Effector memory CD4-positive, alpha-beta T cell (primary cell): ENCODE data around the gene TMEM39A.

Experiments used
- DNase-seq, 3 donors: peaks; one replicate each; pipeline ENCODE4 v3.0.0-alpha.2; 2020
- H3K27ac ChIP-seq: 2 replicates; pipeline ENCODE4 v1.7.0; 2013; ENCODE audit warnings: mild to moderate bottlenecking, low read length, moderate library complexity; ENCODE audit not compliant: insufficient read depth, poor library complexity, severe bottlenecking
- H3K27me3 ChIP-seq: replicated peaks from 2 replicates; pipeline ENCODE4 v1.7.0; 2013; ENCODE audit warnings: mild to moderate bottlenecking, low read length; ENCODE audit not compliant: insufficient read depth, control insufficient read depth, poor library complexity, severe bottlenecking
- H3K36me3 ChIP-seq: 2 replicates; pipeline ENCODE4 v1.7.0; 2013; ENCODE audit warnings: mild to moderate bottlenecking, low read length, moderate library complexity; ENCODE audit not compliant: control insufficient read depth, insufficient read depth
- H3K4me1 ChIP-seq: 2 replicates; pipeline ENCODE4 v1.7.0; 2013; ENCODE audit warnings: low read length, mild to moderate bottlenecking; ENCODE audit not compliant: control insufficient read depth, insufficient read depth, poor library complexity, severe bottlenecking
- H3K4me3 ChIP-seq: 2 replicates; pipeline ENCODE4 v1.7.0; 2013; ENCODE audit warnings: low read length, low read depth, mild to moderate bottlenecking; ENCODE audit not compliant: insufficient read depth, poor library complexity, severe bottlenecking
- H3K9me3 ChIP-seq: 2 replicates; pipeline ENCODE4 v1.7.0; 2013; ENCODE audit warnings: mild to moderate bottlenecking, low read length, moderate library complexity; ENCODE audit not compliant: control insufficient read depth

The TMEM39A gene

DNA sequence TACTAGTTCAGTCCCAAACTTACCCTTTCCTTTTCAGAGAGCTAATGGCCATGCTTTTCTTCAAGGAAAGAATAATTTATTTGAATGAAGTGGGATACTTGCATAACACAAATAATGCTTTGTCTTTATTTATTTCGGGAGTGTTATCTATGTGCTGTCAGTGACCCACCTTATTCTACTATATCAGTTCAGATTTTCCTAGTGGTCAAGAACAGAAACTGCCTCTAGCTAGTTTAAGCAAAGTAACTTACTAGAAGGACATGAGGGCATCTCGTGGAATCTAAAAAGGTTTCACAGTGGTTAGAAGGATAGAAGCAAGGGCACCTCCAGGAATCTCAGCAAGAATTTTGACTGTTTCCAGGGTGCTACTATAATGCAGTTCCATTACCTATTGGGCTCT lies 31.2 kb upstream of the TMEM39A start:
- Histone ChIP-seq H3K9me3 (no peaks in the 10 kb centered on the region), H3K27me3 (no peaks in the 10 kb centered on the region), H3K27ac (no peak overlapping the region), H3K4me3 (no peak overlapping the region), H3K4me1 (peaks cover 3% of the 10 kb centered on the region), H3K36me3 (peaks cover 5% of the 10 kb centered on the region)
- no peak for DNase-seq

DNA sequence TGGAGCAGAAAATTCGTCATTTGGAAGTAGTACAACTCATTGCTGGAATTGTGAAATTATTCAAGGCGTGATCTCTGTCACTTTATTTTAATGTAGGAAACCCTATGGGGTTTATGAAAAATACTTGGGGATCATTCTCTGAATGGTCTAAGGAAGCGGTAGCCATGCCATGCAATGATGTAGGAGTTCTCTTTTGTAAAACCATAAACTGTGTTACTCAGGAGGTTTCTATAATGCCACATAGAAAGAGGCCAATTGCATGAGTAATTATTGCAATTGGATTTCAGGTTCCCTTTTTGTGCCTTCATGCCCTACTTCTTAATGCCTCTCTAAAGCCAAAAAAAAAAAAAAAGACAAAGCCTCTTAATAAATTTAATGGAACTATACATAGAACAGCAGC lies 29.4 kb upstream of the TMEM39A start:
- Histone ChIP-seq H3K4me3 (no peak overlapping the region), H3K27me3 (no peaks in the 10 kb centered on the region), H3K4me1 (no peaks in the 10 kb centered on the region), H3K9me3 (no peaks in the 10 kb centered on the region), H3K27ac (no peak overlapping the region), H3K36me3 (peaks cover 10% of the 10 kb centered on the region)
- DNase-seq: no peak

DNA sequence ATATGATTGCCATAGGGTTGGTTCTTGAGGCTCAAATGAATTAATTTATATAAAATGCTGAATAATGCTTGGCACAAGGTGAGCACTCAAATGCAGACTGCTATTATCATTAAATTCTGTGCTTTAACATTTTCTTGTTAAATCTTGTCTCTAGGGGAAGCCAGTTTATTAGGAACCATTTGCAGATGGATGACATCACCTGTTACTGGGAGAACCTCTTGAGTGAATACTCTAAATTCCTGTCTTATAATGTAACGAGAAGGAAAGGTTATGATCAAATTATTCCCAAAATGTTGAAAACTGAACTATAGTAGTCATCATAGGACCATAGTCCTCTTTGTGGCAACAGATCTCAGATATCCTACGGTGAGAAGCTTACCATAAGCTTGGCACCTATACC lies 28.7 kb upstream of the TMEM39A start:
- no peaks in the 10 kb centered on the region for H3K9me3 ChIP-seq
- no peak for DNase-seq
- H3K27ac ChIP-seq: no peak overlapping the region
- H3K36me3 ChIP-seq: peaks cover 12% of the 10 kb centered on the region
- no peaks in the 10 kb centered on the region for H3K4me1 ChIP-seq
- H3K27me3 ChIP-seq: no peaks in the 10 kb centered on the region
- no peak overlapping the region for H3K4me3 ChIP-seq

DNA sequence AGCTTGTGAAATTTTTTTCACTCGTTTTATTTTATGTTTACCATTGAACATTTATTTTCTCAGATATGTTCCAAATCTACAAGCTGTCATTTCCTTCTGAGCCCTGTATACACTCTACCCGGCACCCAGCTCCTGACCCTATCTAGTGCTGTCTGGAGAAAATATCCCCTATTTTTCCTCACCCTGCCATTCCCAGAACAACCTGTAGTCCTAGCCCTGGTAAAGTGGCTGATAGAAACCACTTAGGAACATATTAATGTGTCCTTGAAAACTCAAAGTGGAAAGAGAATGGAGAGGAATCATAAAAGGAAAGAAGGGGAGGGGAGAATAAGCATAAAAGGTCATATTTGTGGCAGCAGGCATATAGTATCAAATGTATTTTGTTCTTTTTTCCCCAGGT lies 26.7 kb upstream of the TMEM39A start:
- no peak overlapping the region for H3K4me3 ChIP-seq
- H3K9me3 ChIP-seq: no peaks in the 10 kb centered on the region
- peaks cover 31% of the 10 kb centered on the region for H3K36me3 ChIP-seq
- no peak for DNase-seq
- H3K27ac ChIP-seq: no peak overlapping the region
- no peaks in the 10 kb centered on the region for H3K4me1 ChIP-seq
- H3K27me3 ChIP-seq: no peaks in the 10 kb centered on the region

DNA sequence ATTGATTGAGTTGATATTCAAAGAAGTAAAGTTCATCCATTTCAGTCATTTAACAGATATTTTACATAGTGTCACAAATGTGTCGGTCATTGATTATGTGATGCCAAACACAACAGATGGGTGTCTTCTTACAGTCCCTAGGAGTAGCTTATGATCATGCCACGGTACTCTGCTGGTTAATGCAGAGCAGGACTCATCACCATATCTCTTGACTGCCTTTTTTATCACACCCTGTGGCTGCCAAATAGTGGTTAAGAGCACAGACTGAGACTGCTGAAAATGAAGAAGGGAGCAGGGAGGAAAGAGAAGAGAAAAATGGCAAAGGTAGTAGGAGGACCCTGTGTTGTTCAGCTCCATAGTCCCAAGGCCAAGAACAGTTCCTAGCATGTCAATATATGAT lies 22.1 kb upstream of the TMEM39A start:
- no peaks in the 10 kb centered on the region for H3K4me1 ChIP-seq
- peaks cover 39% of the 10 kb centered on the region for H3K36me3 ChIP-seq
- H3K9me3 ChIP-seq: no peaks in the 10 kb centered on the region
- no peak for DNase-seq
- H3K27me3 ChIP-seq: no peaks in the 10 kb centered on the region
- no peak overlapping the region for H3K27ac ChIP-seq
- no peak overlapping the region for H3K4me3 ChIP-seq

DNA sequence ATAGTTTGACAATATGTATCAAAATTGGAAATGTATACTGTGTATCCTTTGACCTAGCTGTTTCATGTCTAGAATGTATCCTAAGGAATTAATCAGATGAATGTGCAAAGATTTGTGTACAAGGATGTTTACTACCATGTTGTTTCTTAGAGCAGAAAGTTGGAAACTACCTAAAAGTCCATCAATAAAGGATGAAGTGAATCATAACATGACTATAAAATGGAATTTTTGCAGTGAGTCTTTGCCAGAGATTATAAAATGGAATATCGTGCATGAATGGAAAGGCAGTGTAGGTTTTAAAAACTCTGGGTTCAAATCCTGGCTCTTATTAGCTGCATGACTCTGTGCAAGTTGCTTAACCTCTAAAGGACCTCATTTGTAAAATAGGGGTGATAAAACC lies 19.7 kb upstream of the TMEM39A start:
- H3K27ac ChIP-seq: no peak overlapping the region
- DNase-seq: no peak
- H3K9me3 ChIP-seq: no peaks in the 10 kb centered on the region
- H3K36me3 ChIP-seq: peaks cover 49% of the 10 kb centered on the region
- no peaks in the 10 kb centered on the region for H3K27me3 ChIP-seq
- H3K4me1 ChIP-seq: no peaks in the 10 kb centered on the region
- no peak overlapping the region for H3K4me3 ChIP-seq

DNA sequence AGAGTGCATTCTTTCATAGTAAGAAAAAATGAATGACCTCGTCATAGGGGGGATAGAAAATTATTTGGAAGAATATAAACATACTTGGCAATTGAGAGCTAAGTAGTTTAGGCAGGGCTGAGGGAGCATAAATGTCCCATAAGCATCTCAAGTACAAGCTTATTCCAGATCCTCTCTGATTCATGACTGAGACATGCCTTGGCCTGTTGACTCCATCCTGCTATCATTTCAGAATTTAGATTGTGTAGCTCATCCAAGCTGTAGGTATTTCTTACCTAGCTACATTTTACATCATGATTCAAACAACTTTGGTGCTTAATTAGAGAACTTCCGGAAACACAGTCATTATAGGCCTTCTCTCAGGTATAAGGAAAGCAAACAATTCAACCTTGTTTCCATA lies 17.7 kb upstream of the TMEM39A start:
- peaks cover 51% of the 10 kb centered on the region for H3K36me3 ChIP-seq
- H3K27ac ChIP-seq: no peak overlapping the region
- H3K27me3 ChIP-seq: no peaks in the 10 kb centered on the region

DNA sequence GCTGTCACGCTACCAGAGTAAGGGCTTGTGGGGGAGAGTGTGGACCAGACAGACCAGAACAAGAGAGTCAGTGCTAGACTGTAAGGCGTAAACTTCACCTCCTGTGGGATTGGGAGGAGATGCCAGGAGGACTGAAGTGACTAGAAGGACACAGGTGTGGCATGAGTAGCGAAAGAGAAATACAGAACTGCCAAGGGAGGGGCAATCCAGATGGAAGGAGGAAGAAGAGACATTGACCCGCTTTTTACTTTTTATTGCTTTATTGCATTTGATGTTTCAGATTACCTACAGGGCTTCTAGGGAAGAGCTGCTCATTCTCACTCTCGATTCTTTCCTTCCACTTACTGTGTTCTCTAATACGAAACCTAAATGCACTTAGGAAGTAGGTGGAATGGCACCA lies 7.5 kb upstream of the TMEM39A start:
- Histone ChIP-seq H3K4me1 (peaks cover 8% of the 10 kb centered on the region), H3K4me3 (no peak overlapping the region), H3K36me3 (peaks cover 30% of the 10 kb centered on the region), H3K27me3 (no peaks in the 10 kb centered on the region), H3K27ac (no peak overlapping the region), H3K9me3 (no peaks in the 10 kb centered on the region)
- DNase-seq: no peak

More for the DNA sequence above, 17.7 kb upstream of the TMEM39A start:
- no peak for DNase-seq
- Histone ChIP-seq H3K9me3 (no peaks in the 10 kb centered on the region), H3K4me1 (no peaks in the 10 kb centered on the region), H3K4me3 (no peak overlapping the region)

DNA sequence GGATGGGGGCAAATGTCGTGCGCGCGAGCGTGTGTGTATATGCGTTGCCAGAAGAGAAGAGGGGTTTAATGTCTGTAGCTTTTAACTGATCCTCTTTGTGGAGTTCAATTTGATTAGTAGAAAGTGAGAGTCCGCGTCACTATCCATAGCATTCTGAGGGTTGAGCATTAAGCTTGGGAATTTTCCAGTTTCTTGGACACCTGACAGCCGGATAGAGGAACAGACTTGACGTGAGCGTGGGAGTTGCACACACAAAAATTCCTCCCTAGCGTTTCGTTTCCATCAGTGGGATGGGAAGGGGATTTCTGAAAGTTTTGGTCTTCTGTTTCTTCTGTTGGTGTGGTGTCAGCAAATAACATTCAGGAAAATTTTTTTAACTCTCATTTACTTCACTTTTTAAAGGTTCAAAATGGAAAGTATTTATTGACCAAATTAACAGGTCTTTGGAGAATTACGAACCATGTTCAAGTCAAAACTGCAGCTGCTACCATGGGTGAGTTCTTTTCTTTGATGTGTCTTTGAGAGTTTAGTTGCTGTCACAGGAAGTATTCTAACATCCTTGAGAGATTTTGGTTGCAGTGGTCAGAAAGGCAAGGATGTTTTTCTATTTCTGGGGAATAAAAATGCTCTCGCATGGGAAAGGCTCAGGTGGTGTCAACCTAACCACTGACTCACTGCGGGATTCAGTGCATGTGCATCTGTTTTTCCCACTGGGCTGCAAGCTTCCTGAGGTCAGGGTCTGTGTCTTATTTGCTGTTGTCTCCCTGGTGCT lies 6.2 kb upstream of the TMEM39A start:
- Histone ChIP-seq H3K4me1 (peaks cover 8% of the 10 kb centered on the region), H3K27ac (peak overlapping the region; percentile 87), H3K9me3 (no peaks in the 10 kb centered on the region), H3K36me3 (peaks cover 22% of the 10 kb centered on the region), H3K4me3 (peak overlapping the region; percentile 99), H3K27me3 (no peaks in the 10 kb centered on the region)
- no peak for DNase-seq

DNA sequence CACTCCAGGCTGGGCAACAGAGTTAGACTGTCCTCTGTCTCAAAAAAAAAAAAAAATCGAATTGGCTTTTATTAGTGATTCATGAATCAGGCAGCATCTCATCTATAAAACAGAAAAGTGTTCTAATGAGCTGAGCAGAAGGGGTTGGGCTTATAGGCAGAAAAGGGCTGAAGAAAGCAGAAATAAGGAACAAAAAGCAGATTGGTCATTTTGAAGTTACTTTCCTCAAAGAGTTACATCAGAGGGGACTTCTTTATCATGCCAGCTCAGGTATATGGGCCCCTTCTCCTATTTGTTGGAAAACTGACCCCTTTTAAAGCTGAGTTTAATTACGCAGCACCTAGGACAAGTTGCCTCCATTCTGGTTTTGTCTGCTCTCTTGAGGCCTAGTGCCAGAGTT lies 4.6 kb upstream of the TMEM39A start:
- H3K9me3 ChIP-seq: no peaks in the 10 kb centered on the region
- no peaks in the 10 kb centered on the region for H3K27me3 ChIP-seq
- no peak overlapping the region for H3K27ac ChIP-seq
- no peak overlapping the region for H3K4me3 ChIP-seq
- H3K4me1 ChIP-seq: peaks cover 8% of the 10 kb centered on the region
- no peak for DNase-seq
- H3K36me3 ChIP-seq: peaks cover 16% of the 10 kb centered on the region
